OCI-M1 (cell line): ENCODE measurements around the gene ADAMTS13.
"Not testable (repeated sequence)": the region's sequence is repeated elsewhere in the genome, so short reads cannot be mapped to it uniquely, and the experiment has no call there.

Source experiments
- DNase-seq: peaks from one replicate; lab custom pipeline; 2025; lab: John Stamatoyannopoulos, UW

ADAMTS13 gene

DNA sequence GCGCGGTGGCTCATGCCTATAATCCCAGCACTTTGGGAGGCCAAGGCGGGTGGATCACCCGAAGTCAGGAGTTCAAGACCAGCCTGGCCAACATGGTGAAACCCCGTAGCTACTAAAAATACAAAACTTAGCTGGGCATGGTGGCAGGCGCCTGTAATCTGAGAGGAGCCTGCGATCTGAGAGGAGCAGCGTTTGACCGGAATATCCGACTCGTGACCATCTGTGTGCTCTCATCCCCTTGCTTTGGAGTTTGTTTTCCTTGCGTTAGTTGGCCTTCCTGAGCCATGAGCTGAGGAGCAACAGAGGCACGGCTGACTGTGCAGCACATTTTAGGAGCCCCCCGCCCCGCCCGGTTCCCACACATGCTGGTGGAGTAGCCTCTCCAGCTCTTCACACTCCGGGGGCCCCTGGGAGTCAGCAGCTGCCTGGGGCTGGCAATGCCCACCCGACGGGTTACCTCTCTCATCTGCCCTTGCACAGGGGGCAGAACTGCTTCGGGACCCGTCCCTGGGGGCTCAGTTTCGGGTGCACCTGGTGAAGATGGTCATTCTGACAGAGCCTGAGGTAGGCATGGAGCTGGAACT, 3.0 kb downstream of the ADAMTS13 start:
- DNase-seq, result no peak

DNA sequence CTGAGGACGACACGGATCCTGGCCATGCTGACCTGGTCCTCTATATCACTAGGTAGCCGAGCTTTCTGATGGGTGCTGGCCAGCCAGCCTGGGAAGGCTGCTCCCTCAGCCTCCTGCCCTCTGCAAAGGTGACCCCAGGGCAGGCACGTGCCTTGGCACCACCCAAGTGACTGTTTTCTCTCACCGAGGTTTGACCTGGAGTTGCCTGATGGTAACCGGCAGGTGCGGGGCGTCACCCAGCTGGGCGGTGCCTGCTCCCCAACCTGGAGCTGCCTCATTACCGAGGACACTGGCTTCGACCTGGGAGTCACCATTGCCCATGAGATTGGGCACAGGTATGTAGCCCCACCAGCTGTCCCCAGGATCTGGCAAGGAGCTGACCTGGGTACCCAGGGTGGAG, 3.8 kb downstream of the ADAMTS13 start:
- no peak for DNase-seq

GRCh38 chr9:133427658-133428348, 5.6 kb downstream of the ADAMTS13 start:
- no peak for DNase-seq

DNA sequence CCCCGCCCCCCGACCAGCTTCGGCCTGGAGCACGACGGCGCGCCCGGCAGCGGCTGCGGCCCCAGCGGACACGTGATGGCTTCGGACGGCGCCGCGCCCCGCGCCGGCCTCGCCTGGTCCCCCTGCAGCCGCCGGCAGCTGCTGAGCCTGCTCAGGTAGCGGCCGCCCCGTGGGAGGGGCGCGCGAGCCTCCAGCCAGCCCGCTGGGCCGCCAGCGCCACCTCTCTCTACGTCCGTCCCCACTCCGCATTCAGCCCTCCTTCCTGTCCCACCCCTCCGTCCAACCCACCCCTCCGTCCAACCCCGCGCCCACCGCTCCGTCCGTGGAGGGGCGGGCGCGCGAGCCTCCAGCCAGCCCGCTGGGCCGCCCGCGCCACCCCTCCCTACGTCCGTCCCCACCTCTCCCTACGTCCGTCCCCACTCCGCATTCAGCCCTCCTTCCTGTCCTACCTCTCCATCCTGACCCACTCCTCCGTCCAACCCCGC, 6.5 kb downstream of the ADAMTS13 start:
- DNase-seq, result no peak

DNA sequence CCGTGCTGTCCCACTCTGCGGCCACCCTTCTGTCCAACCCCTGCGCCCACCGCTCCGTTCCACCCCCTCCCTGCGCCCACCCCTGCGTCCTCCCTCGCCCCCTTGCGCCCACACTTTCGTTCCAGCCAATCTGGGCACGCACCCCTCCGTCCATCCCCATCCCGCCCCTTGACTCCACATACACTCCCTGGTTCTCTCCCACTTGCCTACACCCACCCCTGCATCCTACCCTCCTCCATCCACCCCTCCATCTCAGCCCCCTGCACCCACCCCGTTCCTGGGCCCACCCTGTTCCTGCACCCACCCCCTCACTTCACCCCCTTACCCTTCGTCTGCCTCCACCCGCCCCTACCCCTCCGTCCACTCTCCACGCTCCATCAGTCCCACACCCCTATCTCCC, 7.0 kb downstream of the ADAMTS13 start:
- DNase-seq, result no peak

DNA sequence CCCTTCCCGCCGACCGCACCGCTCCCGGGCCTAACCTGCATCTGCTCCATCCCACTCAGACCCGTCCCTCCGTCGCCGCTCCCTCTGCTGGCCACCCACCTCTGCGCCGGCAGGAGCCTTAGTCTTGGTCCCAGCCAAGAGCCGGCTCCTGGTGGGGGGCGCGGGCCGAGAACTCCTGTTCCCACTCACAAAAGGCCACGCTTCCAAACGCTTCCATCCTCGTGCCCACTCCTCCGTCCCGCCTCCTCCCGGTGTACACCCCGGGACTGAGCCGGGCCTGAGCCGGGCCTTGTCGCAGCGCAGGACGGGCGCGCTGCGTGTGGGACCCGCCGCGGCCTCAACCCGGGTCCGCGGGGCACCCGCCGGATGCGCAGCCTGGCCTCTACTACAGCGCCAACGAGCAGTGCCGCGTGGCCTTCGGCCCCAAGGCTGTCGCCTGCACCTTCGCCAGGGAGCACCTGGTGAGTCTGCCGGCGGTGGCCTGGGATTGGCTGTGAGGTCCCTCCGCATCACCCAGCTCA, 7.5 kb downstream of the ADAMTS13 start:
- no peak for DNase-seq

DNA sequence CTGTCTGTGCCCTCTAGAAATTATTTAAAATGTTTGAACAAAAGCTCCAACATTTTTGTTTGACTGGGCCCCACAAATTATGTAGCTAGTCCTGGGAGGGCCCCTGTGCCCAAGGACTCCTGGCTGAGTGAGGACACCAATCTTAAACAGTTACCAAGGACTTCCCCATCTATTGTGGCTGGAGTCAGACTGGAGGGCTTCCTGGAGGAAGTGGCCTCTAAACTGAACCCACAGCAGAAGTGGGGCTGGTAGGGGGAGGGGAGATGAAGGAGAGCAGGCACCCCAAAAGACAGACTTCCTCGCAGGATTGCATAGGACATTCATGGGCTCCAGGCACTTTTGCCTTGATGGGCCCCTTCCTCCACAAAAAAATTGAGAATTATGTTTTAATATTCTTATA, 8.1 kb downstream of the ADAMTS13 start:
- DNase-seq, result no peak

GRCh38 chr9:133433351-133433843, 11.2 kb downstream of the ADAMTS13 start:
- no peak for DNase-seq

- DNase-seq, result no peak
These were observed 14.5 kb downstream of the ADAMTS13 start for GRCh38 chr9:133436681-133437080.

DNA sequence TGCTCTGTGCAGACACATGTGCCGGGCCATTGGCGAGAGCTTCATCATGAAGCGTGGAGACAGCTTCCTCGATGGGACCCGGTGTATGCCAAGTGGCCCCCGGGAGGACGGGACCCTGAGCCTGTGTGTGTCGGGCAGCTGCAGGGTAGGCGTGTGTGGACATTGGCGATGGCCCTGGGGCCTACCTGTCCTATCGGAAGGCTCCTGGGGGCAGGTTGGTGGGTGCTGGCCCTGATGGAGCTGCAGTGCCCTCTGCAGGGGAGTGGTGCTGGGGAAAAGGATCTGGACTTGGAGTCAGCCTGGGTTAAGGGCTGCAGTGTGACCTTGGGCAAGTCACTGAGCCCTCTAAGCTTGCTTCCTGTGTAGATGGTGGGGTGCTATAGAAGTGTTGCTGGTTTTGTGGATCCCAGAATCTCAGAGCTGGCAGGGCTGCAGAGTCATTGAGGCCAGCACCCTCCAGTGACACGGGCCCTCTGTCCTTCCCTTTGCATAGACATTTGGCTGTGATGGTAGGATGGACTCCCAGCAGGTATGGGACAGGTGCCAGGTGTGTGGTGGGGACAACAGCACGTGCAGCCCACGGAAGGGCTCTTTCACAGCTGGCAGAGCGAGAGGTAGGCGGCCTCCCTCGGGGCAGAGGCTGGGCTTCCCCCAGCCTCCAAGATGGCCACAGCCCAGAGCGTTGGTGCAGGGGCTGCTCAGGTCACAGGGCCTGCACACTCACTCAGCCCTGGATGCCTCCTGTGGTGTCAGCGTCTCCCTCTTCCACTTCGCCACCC, 15.8 kb downstream of the ADAMTS13 start:
- DNase-seq, result no peak

DNA sequence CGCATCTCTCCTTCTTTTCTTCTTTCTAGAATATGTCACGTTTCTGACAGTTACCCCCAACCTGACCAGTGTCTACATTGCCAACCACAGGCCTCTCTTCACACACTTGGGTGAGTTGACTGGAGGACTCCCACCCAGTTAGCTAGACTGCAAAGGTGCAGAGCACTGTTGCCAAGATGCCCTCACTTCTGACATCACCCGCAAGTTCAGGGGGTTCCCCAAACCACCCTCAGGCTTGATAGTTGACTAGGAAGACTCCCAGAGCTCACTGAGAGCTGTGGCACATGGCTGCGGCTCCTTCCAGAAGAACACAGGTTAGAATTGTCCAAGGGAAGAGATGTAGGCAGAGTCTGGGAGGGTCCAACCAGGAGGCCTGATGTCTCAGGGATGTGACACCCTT, 17.2 kb downstream of the ADAMTS13 start:
- DNase-seq, result no peak

DNA sequence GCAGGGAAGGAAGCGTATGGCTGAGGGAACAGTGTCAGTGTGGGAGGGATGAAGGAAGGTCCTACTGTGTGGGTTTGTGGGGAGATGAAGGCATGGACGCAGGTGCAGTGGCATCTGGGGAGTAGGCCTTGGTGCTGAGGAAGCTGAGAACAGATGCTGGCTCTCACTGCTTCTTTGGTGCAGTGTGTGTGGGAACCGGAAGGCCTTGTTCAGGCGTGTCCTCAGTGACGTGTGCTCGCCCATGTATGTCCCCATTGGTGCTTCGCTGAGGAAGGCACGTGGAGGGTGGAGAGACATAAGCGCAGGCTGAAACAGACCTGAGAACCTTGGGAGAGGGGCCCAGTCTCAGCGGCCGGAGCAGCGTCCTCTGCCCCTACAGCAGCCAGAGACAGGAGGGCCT, 18.7 kb downstream of the ADAMTS13 start:
- no peak for DNase-seq

- no peak for DNase-seq
These were observed 19.4 kb downstream of the ADAMTS13 start for GRCh38 chr9:133441571-133441970.

DNA sequence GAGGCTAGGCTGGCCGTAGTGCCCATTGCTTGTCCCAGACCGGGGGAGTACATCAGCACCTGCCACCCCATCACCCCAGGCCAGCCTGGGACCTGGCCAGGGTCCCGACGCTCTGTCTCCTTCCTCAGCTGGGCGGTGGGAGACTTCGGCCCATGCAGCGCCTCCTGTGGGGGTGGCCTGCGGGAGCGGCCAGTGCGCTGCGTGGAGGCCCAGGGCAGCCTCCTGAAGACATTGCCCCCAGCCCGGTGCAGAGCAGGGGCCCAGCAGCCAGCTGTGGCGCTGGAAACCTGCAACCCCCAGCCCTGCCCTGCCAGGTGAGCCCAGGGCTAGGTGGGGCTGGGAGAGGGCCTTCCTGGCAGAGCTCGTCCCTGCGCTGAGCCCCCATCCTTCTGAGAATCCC, 21.1 kb downstream of the ADAMTS13 start:
- DNase-seq, result no peak

DNA sequence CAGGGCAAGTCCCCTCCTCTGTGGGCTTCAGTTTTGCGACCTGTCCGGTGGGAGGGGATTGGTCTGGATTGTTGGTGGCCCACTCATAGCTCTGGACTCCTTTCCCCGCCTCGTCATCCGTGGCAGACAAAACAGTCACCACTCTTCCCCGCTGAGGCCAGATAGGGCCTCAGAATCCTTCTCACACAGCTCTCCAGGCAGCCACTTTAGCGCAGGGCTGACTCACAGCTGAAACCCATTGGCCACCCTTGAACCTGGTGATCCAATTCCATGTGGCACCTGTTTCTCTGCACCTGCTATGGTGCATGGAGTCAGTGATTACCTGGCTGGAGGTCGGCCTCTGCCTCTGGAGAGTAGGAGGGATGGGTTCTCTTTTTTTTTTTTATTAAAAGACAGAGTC, 21.8 kb downstream of the ADAMTS13 start:
- DNase-seq, result no peak

GRCh38 chr9:133445293-133445969, 23.3 kb downstream of the ADAMTS13 start:
- DNase-seq, result no peak

DNA sequence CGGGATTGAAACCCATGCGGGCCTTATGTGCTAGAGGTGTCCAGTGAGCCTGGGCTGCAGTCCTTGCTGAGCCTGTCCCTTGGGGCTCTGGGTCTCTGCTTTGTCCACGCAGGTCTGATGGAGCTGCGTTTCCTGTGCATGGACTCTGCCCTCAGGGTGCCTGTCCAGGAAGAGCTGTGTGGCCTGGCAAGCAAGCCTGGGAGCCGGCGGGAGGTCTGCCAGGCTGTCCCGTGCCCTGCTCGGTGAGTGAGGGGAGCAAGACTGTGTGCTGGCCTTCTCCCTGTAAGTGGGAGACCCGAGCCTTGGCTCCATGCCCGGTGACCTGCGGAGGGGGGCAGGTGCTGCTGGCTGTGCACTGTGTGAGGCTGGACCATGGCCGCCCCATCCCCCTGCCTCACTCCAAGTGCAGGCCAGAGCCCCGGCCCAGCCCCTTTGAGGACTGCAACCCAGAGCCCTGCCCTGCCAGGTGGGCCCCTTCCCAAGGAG, 26.4 kb downstream of the ADAMTS13 start:
- no peak for DNase-seq

GRCh38 chr9:133449760-133450159, 27.6 kb downstream of the ADAMTS13 start:
- no peak for DNase-seq

DNA sequence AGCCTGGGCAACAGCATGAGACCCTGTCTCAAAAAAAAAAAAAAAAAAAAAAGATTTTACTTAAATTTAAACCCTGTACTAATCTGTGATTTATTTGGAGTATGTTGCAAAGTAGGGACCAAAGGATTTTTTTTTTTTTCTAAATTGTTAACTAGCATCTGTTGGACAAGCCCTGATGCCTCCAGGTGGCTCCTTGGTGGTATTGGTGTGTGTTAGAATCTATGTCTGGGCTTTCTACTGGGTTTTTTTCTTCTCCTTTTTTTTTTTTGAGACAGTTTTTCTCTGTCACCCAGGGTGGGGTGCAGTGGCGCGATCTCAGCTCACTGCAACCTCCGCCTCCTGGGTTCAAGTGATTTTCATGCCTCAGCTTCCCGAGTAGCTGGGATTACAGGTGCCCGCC, 29.7 kb downstream of the ADAMTS13 start:
- DNase-seq, result not testable (repeated sequence)

- DNase-seq, result no peak
These were observed 30.4 kb downstream of the ADAMTS13 start for GRCh38 chr9:133452562-133452961.

DNA sequence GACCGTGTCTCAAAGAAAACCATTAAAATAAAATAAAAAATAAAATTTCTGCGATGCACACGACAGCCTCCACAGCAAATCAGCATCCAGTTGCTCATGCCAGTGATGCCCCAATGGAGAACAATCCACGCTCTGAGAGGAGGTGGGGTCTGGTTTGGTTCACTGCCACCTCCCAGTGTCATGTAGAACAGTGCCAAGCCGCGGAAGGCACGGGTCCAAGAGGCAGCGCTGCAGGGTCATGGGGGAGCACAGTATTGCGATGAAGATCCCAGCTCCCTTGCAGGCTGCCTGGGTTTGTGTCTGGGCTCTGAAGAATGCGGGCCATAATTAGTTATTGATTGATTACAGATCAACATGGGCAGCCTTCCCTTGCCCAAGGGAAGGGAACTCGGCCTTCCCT, 31.5 kb downstream of the ADAMTS13 start:
- DNase-seq, result no peak

DNA sequence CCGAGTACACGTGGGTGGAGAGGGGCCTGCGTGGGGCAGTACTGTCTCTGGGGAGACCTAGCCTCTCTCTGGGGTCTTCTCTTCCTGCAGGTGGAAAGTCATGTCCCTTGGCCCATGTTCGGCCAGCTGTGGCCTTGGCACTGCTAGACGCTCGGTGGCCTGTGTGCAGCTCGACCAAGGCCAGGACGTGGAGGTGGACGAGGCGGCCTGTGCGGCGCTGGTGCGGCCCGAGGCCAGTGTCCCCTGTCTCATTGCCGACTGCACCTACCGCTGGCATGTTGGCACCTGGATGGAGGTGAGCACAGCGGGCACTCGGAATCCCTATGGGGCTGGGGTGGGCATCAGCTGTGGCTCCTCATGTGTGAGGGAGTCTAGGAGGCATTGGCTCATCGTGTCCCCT, 32.2 kb downstream of the ADAMTS13 start:
- DNase-seq, result no peak
